NCI-H1417 (cell line): ENCODE measurements around the gene UHRF1.
"Not testable (repeated sequence)": the region's sequence is repeated elsewhere in the genome, so short reads cannot be mapped to it uniquely, and the experiment has no call there.

Experiments used
- DNase-seq, 3 experiments: peaks; one replicate each; lab custom pipeline; 2025; lab: John Stamatoyannopoulos, UW

UHRF1 gene

GRCh38 chr19:4909156-4909896 lies at the start of gene UHRF1:
Gene UHRF1 (plus strand): TSS chr19:4909501. CDS start chr19:4910886, 1,385 bp downstream.
- peak; percentile 84 to 91 (median 87) for DNase-seq

- no peak for DNase-seq
Observed at GRCh38 chr19:4859697-4860096, 49.6 kb upstream of the UHRF1 start.

- peak in 2 of 3 experiments; percentile 79 to 87 for DNase-seq
Observed at GRCh38 chr19:4861147-4861546, 48.2 kb upstream of the UHRF1 start.

- DNase-seq, result no peak
Observed at GRCh38 chr19:4866595-4867424, 42.5 kb upstream of the UHRF1 start.

GRCh38 chr19:4867534-4868285 lies 41.6 kb upstream of the UHRF1 start, which contains the start of gene PLIN3:
Gene PLIN3 (minus strand): TSS chr19:4867667. CDS start chr19:4861394, 6,273 bp downstream.
- peak in 1 of 3 experiments; percentile 48 for DNase-seq

GRCh38 chr19:4868286-4868834 lies 40.9 kb upstream of the UHRF1 start:
- DNase-seq, result no peak

GRCh38 chr19:4870025-4870700 lies 39.1 kb upstream of the UHRF1 start:
- DNase-seq, result no peak

GRCh38 chr19:4871711-4872110 lies 37.6 kb upstream of the UHRF1 start:
- no peak for DNase-seq

- no peak for DNase-seq
Observed at GRCh38 chr19:4873930-4874329, 35.4 kb upstream of the UHRF1 start.

GRCh38 chr19:4877753-4878490 lies 31.4 kb upstream of the UHRF1 start:
- DNase-seq, result no peak

- DNase-seq, result no peak
Observed at GRCh38 chr19:4878491-4878968, 30.8 kb upstream of the UHRF1 start.

GRCh38 chr19:4879041-4879440 lies 30.3 kb upstream of the UHRF1 start:
- DNase-seq, result no peak

GRCh38 chr19:4882874-4883273 lies 26.4 kb upstream of the UHRF1 start:
- not testable (repeated sequence) for DNase-seq

GRCh38 chr19:4884993-4885392 lies 24.3 kb upstream of the UHRF1 start:
- DNase-seq, result not testable (repeated sequence)

GRCh38 chr19:4887803-4888202 lies 21.5 kb upstream of the UHRF1 start:
- DNase-seq, result not testable (repeated sequence)

- DNase-seq, result no peak
Observed at GRCh38 chr19:4889034-4889815, 20.1 kb upstream of the UHRF1 start.

GRCh38 chr19:4891066-4891465 lies 18.2 kb upstream of the UHRF1 start:
- DNase-seq, result no peak

- not testable (repeated sequence) for DNase-seq
Observed at GRCh38 chr19:4892962-4893361, 16.3 kb upstream of the UHRF1 start.

GRCh38 chr19:4896372-4896771 lies 12.9 kb upstream of the UHRF1 start:
- no peak for DNase-seq

GRCh38 chr19:4897146-4897545 lies 12.2 kb upstream of the UHRF1 start:
- DNase-seq, result peak in 1 of 3 experiments; percentile 60
